HUDEP-2 (cell line): Measurements from ENCODE around the gene PCDHA11.
"Not testable (repeated sequence)": the region's sequence is repeated elsewhere in the genome, so short reads cannot be mapped to it uniquely, and the experiment has no call there.

Experiments used
- DNase-seq, 76 experiments: peaks; one replicate each; lab custom pipeline; 2025; ENCODE audit not compliant: unreplicated experiment in 76 of 76; lab: John Stamatoyannopoulos, UW

The PCDHA11 gene, protein sequence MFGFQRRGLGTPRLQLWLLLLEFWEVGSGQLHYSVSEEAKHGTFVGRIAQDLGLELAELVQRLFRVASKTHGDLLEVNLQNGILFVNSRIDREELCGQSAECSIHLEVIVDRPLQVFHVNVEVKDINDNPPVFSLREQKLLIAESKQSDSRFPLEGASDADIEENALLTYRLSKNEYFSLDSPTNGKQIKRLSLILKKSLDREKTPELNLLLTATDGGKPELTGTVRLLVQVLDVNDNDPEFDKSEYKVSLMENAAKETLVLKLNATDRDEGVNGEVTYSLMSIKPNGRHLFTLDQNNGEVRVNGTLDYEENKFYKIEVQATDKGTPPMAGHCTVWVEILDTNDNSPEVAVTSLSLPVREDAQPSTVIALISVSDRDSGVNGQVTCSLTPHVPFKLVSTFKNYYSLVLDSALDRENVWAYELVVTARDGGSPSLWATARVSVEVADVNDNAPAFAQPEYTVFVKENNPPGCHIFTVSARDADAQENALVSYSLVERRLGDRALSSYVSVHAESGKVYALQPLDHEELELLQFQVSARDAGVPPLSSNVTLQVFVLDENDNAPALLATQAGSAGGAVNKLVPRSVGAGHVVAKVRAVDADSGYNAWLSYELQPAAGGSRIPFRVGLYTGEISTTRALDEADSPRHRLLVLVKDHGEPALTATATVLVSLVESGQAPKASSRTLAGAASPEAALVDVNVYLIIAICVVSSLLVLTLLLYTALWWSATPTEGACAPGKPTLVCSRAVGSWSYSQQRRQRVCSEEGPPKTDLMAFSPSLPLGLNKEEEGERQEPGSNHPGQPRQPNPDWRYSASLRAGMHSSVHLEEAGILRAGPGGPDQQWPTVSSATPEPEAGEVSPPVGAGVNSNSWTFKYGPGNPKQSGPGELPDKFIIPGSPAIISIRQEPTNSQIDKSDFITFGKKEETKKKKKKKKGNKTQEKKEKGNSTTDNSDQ

GRCh38 chr5:140868721-140869554 is at the start of gene PCDHA11:
PCDHA11 (plus strand) TSS chr5:140868957; CDS start chr5:140869104, 147 bp downstream.
- DNase-seq: peak in 1 of 76 experiments; percentile 1

GRCh38 chr5:140821375-140822280 is 47.1 kb upstream of the PCDHA11 start, which contains the start of gene PCDHA5:
PCDHA5 (plus strand) TSS chr5:140821613.
- peak in 23 of 76 experiments; percentile 2 to 36 (median 14) for DNase-seq

- DNase-seq: no peak
These were observed 46.5 kb upstream of the PCDHA11 start for GRCh38 chr5:140822281-140822629.

DNA sequence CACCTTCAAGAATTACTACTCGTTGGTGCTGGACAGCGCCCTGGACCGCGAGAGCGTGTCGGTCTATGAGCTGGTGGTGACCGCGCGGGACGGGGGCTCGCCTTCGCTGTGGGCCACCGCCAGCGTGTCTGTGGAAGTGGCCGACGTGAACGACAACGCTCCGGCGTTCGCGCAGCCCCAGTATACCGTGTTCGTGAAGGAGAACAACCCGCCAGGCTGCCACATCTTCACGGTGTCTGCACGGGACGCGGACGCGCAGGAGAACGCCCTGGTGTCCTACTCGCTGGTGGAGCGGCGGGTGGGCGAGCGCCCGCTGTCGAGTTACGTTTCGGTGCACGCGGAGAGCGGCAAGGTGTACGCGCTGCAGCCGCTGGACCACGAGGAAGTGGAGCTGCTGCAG is 45.8 kb upstream of the PCDHA11 start:
- not testable (repeated sequence) for DNase-seq

- DNase-seq: no peak
These were observed 45.3 kb upstream of the PCDHA11 start for GRCh38 chr5:140823475-140823874.

DNA sequence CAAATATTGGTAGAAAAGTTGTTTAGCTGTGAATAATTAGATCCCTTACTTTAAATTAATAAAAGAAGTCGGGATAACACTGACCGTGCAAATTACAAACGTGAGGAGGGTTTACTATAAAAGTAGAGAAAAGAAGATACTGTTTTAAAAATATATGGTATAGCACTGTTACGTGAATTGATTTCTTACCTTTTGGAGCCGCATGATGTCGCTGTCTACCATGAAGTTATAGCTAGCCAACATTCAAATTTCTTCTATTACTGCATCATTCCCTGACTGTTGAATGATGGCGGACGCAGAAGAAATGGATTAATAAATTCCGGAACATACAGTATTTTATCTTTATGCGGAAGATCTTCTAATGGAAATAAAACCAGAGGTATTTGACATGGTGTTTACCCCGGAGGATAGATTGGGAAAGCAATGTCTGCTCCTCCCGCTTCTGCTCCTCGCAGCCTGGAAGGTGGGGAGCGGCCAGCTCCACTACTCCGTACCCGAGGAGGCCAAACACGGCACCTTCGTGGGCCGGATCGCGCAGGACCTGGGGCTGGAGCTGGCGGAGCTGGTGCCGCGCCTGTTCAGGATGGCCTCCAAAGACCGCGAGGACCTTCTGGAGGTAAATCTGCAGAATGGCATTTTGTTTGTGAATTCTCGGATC is 40.9 kb upstream of the PCDHA11 start, which contains the start of gene PCDHA6:
TSS of gene PCDHA6 (plus strand) at position 257 of the 658 bp plus-strand sequence. CDS start at position 389, 132 bp downstream.
- no peak for DNase-seq

GRCh38 chr5:140828362-140828737 is 40.4 kb upstream of the PCDHA11 start:
- DNase-seq: no peak

DNA sequence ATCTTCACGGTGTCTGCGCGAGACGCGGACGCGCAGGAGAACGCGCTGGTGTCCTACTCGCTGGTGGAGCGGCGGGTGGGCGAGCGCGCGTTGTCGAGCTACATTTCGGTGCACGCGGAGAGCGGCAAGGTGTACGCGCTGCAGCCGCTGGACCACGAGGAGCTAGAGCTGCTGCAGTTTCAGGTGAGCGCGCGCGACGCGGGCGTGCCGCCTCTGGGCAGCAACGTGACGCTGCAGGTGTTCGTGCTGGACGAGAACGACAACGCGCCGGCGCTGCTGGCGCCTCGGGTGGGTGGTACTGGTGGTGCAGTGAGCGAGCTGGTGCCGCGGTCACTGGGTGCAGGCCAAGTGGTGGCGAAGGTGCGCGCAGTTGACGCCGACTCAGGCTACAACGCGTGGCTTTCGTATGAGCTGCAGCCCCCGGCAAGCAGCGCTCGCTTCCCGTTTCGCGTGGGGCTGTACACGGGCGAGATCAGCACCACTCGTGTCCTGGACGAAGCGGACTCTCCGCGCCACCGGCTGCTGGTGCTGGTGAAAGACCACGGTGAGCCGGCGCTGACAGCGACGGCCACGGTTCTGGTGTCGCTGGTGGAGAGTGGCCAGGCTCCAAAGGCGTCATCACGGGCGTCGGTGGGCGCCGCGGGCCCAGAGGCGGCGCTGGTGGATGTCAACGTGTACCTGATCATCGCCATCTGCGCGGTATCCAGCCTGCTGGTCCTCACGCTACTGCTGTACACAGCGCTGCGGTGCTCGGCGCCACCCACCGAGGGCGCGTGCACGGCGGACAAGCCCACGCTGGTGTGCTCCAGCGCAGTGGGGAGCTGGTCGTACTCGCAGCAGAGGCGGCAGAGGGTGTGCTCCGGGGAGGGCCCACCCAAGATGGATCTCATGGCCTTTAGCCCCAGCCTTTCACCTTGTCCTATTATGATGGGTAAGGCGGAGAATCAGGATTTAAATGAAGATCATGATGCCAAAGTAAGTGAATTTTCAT is 39.0 kb upstream of the PCDHA11 start:
- DNase-seq: not testable (repeated sequence)

DNA sequence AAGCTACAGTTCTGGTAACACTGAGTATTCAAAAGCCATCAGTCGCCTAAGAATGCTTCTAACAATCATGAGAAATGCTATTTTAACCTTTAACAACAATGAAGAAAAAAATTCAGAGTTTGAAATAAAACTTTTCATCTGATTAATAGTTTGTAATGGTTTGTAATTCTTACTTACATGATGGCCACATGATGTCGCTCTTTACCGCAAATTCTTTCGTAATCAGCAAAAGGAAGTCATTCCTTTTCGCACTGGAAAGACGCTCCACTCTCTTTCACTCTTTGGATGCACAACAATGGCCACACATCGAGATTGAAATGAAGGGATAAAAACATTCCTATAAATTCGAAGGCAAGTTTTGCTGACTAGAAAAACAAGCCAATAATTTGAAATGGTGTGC is 34.8 kb upstream of the PCDHA11 start, which contains the start of gene PCDHA7:
TSS of gene PCDHA7 (plus strand) at position 277 of the 400 bp plus-strand sequence. CDS start at position 392, 115 bp downstream.
- DNase-seq: no peak

- DNase-seq: not testable (repeated sequence)
These were observed 34.2 kb upstream of the PCDHA11 start for GRCh38 chr5:140834439-140835008.

DNA sequence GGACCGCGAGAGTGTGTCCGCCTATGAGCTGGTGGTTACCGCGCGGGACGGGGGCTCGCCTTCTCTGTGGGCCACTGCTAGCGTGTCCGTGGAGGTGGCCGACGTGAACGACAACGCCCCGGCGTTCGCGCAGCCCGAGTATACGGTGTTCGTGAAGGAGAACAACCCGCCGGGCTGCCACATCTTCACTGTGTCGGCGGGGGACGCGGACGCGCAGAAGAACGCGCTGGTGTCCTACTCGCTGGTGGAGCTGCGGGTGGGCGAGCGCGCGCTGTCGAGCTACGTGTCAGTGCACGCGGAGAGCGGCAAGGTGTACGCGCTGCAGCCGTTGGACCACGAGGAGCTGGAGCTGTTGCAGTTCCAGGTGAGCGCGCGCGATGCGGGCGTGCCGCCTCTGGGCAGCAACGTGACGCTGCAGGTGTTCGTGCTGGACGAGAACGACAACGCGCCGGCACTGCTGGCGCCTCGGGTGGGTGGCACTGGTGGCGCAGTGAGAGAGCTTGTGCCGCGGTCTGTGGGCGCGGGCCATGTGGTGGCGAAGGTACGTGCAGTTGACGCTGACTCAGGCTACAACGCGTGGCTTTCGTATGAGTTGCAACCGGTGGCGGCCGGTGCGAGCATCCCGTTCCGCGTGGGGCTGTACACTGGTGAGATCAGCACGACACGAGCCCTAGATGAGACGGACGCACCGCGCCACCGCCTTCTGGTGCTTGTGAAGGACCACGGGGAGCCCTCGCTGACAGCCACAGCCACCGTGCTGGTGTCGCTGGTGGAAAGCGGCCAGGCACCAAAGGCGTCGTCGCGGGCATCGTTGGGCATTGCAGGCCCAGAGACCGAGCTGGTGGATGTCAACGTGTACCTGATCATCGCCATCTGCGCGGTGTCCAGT is 32.9 kb upstream of the PCDHA11 start:
- DNase-seq: no peak

DNA sequence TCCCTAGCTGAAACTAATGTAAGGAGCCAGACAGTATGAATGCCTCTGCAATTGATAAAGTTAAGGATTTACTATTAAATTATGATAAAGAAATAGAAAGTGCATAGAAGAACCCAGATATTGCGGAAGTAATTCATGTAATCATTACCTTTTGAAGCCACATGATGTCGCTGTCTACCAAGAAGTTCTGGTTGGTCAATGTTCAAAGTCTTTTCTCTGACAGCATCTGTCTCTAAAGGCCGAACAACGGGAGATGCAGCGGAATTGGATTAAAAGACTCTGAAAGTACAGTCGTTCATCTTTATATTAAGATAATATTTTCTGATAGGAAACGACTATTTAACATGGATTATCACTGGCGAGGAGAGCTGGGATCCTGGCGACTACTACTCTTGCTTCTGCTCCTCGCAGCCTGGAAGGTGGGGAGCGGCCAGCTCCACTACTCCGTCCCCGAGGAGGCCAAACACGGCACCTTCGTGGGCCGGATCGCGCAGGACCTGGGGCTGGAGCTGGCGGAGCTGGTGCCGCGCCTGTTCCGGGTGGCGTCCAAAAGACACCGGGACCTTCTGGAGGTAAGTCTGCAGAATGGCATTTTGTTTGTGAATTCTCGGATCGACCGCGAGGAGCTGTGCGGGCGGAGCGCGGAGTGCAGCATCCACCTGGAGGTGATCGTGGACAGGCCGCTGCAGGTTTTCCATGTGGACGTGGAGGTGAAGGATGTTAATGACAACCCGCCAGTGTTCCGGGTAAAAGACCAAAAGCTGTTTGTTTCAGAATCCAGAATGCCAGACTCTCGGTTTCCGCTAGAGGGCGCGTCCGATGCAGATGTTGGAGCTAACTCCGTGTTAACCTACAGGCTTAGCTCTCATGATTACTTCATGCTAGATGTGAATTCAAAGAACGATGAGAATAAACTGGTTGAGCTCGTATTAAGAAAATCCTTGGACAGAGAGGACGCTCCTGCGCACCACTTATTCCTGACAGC is 27.5 kb upstream of the PCDHA11 start, which contains the start of gene PCDHA8:
TSS of gene PCDHA8 (plus strand) at position 210 of the 985 bp plus-strand sequence. CDS start at position 345, 135 bp downstream.
- DNase-seq: peak in 8 of 76 experiments; percentile 1 to 10 (median 4)

DNA sequence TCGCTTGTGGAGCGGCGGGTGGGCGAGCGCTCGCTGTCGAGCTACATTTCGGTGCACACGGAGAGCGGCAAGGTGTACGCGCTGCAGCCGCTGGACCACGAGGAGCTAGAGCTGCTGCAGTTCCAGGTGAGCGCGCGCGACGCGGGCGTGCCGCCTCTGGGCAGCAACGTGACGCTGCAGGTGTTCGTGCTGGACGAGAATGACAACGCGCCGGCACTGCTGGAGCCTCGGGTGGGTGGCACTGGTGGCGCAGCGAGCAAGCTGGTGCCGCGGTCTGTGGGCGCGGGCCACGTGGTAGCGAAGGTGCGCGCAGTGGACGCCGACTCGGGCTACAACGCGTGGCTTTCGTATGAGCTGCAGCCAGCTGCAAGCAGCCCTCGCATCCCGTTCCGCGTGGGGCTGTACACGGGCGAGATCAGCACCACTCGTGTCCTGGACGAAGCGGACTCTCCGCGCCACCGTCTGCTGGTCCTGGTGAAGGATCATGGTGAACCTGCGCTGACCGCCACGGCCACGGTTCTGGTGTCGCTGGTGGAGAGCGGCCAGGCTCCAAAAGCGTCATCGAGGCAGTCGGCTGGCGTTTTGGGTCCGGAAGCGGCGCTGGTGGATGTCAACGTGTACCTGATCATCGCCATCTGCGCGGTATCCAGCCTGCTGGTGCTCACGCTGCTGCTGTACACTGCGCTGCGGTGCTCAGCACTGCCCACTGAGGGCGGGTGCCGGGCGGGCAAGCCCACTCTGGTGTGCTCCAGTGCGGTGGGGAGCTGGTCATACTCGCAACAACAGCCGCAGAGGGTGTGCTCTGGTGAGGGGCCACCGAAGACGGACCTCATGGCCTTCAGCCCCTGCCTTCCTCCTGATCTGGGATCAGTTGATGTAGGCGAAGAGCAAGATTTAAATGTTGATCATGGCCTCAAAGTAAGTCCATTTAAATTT is 25.7 kb upstream of the PCDHA11 start:
- no peak for DNase-seq
